IPS-11a (cell line): ENCODE results near the gene MAGEA4.

Experiments
- H3K4me3 ChIP-seq: one replicate; pipeline ENCODE4 v1.5.1; 2013; ENCODE audit warnings: low read depth, low read length, control low read depth

The MAGEA4 gene

GRCh38 chrX:151923648-151924047 lies 11.0 kb downstream of the MAGEA4 start:
- H3K4me3 ChIP-seq = no peak overlapping the region

DNA sequence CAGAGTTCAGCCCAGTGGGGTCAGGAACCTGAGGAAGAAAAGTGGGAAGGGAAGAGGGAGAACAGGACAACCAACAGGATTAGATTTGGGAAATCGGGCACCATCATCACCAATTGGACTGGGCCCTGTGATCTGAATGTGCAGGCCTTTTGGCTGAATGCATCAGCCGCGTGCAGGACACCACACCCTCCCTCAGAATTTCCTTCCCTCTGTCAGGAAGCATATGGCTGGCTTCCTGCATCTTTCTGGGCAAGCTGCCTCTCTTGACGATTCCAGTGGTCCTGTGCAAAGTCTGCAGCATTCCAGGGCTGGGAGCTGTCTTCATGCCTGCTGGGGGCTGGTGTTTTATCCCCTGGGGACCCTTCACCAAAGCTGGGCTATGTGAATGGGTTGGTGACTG lies 16.4 kb downstream of the MAGEA4 start:
- H3K4me3 ChIP-seq = no peak overlapping the region

DNA sequence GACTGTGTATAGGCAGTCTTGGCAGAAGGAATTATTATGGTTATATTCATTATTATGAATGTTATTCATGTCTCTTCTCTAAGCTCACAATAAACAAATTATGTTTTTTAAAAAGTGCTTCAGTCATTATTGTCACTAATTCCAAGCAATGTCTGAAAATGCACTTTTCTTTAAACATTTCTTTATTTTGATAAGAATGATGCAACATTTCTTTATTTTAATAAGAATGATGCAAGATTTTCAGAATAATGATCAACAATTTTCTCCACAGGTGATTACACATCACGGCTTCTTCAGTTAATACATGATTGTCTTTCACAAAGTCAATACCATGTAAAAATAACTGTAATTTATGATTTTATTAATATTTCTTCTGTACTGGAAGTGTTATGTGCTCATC lies 22.7 kb downstream of the MAGEA4 start:
- H3K4me3 ChIP-seq = no peak overlapping the region

DNA sequence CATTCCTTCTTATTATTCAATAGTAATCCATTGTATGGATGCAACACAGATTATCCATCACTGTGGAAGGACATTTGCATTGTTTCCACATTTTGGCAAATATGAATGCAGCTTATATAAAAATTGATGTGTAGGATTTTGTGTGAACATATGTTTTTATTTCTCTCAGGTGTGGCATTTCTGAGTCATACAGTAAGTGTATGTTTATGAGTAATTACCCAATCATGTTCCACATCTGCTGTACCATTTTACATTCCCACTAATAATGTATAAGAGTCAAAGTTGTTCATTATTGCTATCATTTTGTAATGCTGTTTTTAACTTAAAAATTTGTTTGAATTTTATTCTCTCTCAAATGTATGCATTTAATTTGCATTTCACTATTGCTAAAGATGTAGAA lies 25.5 kb downstream of the MAGEA4 start:
- H3K4me3 ChIP-seq = no peak overlapping the region

- H3K4me3 ChIP-seq = no peak overlapping the region
Observed at GRCh38 chrX:151954730-151955129, 42.0 kb downstream of the MAGEA4 start.

DNA sequence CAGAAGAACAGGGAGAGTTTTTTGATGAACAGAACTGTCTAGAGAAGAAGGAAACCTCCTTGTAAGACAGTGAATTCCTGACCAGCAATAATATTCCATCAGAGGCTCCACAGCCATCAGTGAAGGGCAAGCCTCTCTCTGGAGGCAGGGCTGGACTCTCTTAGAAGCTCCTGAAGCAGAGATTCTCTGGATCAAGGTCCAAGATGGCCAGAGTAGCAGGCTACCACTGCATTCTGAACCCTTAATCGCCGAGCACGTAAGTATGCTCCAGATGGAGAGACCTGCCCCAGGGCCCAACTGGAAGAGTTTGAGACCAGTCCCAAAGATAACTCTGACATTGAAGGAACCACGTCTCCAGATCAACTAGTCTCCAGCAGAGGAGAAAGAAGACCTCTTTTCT lies 45.4 kb downstream of the MAGEA4 start:
- H3K4me3 ChIP-seq = no peak overlapping the region

- H3K4me3 ChIP-seq = no peak overlapping the region
Observed at GRCh38 chrX:151962034-151962433, 49.3 kb downstream of the MAGEA4 start.

- no peak overlapping the region for H3K4me3 ChIP-seq
Observed at GRCh38 chrX:151966236-151966635, 53.5 kb downstream of the MAGEA4 start.

DNA sequence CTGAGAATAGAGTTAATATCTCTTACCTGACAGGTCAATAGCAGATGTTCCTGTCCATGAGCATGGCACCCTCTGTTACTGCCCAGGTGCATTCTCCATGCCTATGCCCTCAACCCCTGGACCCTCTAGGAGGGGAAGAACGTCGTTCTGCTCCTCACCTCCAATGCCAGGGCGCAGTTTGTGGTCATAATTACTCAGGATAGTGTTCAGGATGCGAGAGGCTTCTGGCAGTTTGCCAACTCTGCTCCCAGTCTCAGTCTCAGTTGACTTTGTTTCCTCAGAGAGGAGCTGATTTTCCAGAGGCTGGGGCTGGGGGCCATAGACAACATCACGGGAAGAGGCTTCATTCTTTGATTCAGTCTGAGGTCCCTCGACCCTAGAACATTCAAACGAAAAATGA lies 57.3 kb downstream of the MAGEA4 start:
- no peak overlapping the region for H3K4me3 ChIP-seq

DNA sequence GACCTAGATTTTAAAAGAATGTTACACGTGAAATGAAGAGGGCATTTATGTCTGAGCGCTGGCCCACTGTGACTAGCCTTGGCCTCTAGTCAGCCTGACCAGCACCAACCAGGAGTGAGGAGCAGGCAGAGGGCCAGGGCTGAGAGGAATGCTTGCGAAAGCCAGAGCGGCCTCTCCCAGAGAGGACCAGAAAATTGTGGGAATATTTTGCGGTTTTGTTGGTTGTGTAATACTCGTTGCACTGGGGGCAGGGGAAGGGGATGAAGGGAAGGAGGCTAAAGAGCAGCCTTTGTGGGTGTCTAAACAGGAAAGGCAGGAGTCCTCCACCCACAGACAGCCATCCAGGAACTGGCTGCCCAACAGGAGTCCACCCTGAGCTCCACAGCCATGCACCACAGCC lies 58.0 kb downstream of the MAGEA4 start:
- no peak overlapping the region for H3K4me3 ChIP-seq

- H3K4me3 ChIP-seq = no peak overlapping the region
Observed at GRCh38 chrX:151973060-151973661, 60.5 kb downstream of the MAGEA4 start.

GRCh38 chrX:151973851-151974335 lies 61.2 kb downstream of the MAGEA4 start:
- H3K4me3 ChIP-seq = no peak overlapping the region
